Effector memory CD4-positive, alpha-beta T cell (primary cell): ENCODE results near the gene STAM2.
"Not testable (repeated sequence)": the region's sequence is repeated elsewhere in the genome, so short reads cannot be mapped to it uniquely, and the experiment has no call there.

Experiments used
- DNase-seq, 3 donors: peaks; one replicate each; pipeline ENCODE4 v3.0.0-alpha.2; 2020
- H3K27ac ChIP-seq: 2 replicates; pipeline ENCODE4 v1.7.0; 2013; ENCODE audit warnings: mild to moderate bottlenecking, low read length, moderate library complexity; ENCODE audit not compliant: insufficient read depth, poor library complexity, severe bottlenecking
- H3K27me3 ChIP-seq: replicated peaks from 2 replicates; pipeline ENCODE4 v1.7.0; 2013; ENCODE audit warnings: mild to moderate bottlenecking, low read length; ENCODE audit not compliant: insufficient read depth, control insufficient read depth, poor library complexity, severe bottlenecking
- H3K36me3 ChIP-seq: 2 replicates; pipeline ENCODE4 v1.7.0; 2013; ENCODE audit warnings: mild to moderate bottlenecking, low read length, moderate library complexity; ENCODE audit not compliant: control insufficient read depth, insufficient read depth
- H3K4me1 ChIP-seq: 2 replicates; pipeline ENCODE4 v1.7.0; 2013; ENCODE audit warnings: low read length, mild to moderate bottlenecking; ENCODE audit not compliant: control insufficient read depth, insufficient read depth, poor library complexity, severe bottlenecking
- H3K4me3 ChIP-seq: 2 replicates; pipeline ENCODE4 v1.7.0; 2013; ENCODE audit warnings: low read length, low read depth, mild to moderate bottlenecking; ENCODE audit not compliant: insufficient read depth, poor library complexity, severe bottlenecking
- H3K9me3 ChIP-seq: 2 replicates; pipeline ENCODE4 v1.7.0; 2013; ENCODE audit warnings: mild to moderate bottlenecking, low read length, moderate library complexity; ENCODE audit not compliant: control insufficient read depth

The STAM2 gene

DNA sequence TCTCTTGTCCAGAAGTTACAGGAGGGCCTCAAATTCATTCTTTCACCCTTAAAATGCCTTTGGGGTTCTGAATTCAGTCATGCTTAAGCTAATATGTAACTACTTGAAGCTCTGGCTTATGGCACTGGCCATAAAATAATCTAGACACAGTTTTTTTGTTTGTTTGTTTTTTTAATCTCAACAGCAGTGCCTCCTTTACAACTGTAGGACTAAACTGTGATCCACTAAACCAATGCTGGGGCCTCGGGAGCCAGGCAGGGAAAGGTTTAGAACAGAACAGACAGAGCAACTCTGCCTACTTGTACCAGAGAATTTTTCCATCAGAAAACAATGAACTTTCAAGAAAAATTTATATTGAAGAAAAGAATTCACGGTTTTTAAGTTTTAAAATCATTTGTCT, 1.7 kb downstream of the STAM2 start:
- DNase-seq = no peak
- no peak overlapping the region for H3K4me3 ChIP-seq
- no peak overlapping the region for H3K27ac ChIP-seq

DNA sequence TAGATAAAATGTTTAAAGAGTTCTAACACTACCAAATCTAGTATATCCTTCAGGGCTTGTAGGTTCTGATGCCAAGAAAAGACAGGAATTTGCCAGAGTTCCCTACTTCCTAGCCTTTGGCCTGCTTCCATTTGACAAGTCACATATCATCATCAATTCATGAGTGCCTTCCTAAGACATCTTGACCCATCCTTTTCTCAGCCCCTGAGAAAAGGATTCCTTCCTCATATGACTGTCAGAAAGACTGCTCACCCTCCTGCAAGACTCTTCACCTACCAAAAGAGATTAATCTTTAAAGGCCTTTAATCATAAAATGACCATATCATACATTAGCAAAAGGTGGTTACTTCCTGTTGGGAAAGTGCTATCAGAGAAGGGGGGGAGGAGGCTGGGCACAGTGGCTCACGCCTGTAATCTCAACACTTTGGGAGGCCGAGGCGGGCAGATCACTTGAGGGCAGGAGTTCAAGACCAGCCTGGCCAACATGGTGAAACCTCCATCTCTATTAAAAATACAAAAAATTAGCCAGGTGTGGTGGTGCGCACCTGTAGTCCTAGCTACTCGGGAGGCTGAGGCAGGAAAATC, 3.3 kb downstream of the STAM2 start:
- H3K9me3 ChIP-seq, H3K27me3 ChIP-seq, DNase-seq, H3K27ac ChIP-seq, H3K4me3 ChIP-seq, H3K36me3 ChIP-seq: not testable (repeated sequence)
- H3K4me1 ChIP-seq = peaks cover 18% of the 10 kb centered on the region

More for the DNA sequence above, 1.7 kb downstream of the STAM2 start:
- Histone ChIP-seq H3K4me1 (peaks cover 17% of the 10 kb centered on the region), H3K9me3 (no peaks in the 10 kb centered on the region), H3K36me3 (no peaks in the 10 kb centered on the region), H3K27me3 (no peaks in the 10 kb centered on the region)

DNA sequence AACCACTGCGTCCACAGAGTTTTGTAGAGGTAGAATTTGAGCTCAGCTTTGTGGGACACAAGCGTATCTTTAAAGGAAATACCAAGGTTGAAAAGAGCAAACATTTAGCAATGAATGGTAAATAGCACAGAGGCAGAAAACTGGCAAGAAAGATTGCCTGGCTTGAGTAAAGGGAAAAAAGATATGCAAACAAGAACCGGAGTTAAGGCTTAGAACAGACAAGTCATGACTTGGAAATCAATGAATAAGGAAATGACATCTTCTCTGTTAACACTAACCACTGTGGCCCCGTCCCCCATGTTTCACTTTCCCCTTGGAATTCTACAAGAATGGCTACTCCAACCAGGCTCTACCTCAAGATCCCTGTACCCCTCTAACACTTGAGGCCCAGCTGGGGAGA, 3.8 kb downstream of the STAM2 start:
- DNase-seq = no peak
- Histone ChIP-seq H3K36me3 (no peaks in the 10 kb centered on the region), H3K9me3 (no peaks in the 10 kb centered on the region), H3K4me1 (peaks cover 22% of the 10 kb centered on the region), H3K4me3 (no peak overlapping the region), H3K27me3 (no peaks in the 10 kb centered on the region), H3K27ac (no peak overlapping the region)

DNA sequence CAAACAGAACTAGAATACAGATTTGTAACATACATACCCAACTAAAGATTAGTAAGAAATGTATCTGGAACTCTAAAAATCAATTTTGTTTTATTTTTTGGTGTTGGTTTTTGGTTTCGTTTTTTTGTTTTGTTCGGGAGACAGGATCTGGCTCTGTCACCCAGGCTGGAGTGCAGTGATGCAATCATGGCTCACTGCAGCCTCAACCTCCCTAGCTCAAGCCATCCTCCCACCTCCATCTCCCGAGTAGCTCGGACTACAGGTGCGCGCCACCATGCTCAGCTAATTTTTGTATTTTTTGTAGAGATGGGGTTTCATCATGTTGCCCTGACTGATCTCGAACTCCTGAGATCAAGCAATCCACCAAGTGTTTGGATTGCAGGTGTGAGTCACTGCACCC, 6.4 kb downstream of the STAM2 start:
- not testable (repeated sequence) for DNase-seq, H3K27ac ChIP-seq

DNA sequence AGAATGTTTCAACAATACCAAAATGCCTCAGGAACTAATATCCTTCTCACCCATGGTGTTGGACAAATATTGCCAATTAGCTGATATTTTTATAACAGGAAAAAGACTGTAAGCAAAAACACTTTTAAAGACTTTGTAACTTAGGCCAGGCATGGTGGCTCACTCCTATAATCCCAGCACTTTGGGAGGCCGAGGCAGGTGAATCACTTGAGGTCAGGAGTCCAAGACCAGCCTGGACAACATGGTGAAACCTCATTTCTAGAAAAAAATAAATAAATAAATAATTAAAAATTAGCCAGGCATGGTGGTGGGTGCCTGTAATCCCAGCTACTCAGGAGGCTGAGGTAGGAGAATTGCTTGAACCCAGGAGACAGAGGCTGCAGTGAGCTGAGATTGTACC, 8.1 kb downstream of the STAM2 start:
- H3K27ac ChIP-seq, H3K27me3 ChIP-seq, DNase-seq, H3K4me1 ChIP-seq, H3K36me3 ChIP-seq, H3K4me3 ChIP-seq, H3K9me3 ChIP-seq: not testable (repeated sequence)

More for the DNA sequence above, 6.4 kb downstream of the STAM2 start:
- not testable (repeated sequence) for H3K27me3 ChIP-seq, H3K9me3 ChIP-seq, H3K36me3 ChIP-seq, H3K4me3 ChIP-seq
- H3K4me1 ChIP-seq = peaks cover 12% of the 10 kb centered on the region

DNA sequence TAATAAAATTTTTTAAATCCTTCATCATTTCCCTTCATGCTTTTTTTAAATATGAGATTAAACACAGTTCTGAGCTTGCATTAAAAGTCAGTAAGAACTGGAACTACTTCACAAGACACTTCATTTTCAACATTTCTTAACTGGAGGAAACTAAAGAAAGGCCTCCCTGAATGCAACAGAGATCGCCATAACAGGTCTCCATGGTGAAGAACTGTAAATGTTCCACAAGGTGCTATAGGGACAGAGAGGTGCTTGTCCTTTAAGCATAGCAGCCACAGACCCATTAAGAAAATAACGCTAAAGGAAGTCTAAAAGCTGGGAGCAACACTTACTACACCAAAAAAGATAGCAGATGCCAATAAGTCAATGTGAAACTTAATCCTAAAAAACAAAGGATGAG, 8.5 kb downstream of the STAM2 start:
- no peak for DNase-seq
- H3K4me3 ChIP-seq = no peak overlapping the region
- H3K27me3 ChIP-seq = no peaks in the 10 kb centered on the region
- H3K36me3 ChIP-seq = no peaks in the 10 kb centered on the region
- no peaks in the 10 kb centered on the region for H3K9me3 ChIP-seq
- no peak overlapping the region for H3K27ac ChIP-seq
- H3K4me1 ChIP-seq = peaks cover 5% of the 10 kb centered on the region

DNA sequence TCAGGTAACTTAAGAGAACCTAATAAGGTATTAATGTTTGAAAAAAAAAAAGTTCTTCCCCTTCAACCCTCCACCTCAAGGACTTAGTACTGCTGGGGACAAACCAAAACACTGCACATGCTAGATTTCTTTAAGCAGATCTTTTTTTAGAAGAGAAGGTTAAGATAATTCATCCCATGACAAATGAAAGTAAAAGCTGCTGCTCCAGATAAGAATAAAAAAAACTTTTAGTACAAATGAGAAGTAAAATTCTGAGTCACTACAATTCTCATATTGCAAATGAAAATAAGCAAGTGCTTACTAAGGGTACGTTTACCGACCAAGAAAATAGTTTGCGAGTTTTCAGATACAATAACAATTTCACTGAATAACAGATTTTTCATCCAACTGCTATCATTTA, 8.9 kb downstream of the STAM2 start:
- H3K36me3 ChIP-seq = no peaks in the 10 kb centered on the region
- H3K27ac ChIP-seq = no peak overlapping the region
- no peak overlapping the region for H3K4me3 ChIP-seq
- H3K9me3 ChIP-seq = no peaks in the 10 kb centered on the region
- H3K27me3 ChIP-seq = no peaks in the 10 kb centered on the region
- no peak for DNase-seq
- peaks cover 5% of the 10 kb centered on the region for H3K4me1 ChIP-seq

DNA sequence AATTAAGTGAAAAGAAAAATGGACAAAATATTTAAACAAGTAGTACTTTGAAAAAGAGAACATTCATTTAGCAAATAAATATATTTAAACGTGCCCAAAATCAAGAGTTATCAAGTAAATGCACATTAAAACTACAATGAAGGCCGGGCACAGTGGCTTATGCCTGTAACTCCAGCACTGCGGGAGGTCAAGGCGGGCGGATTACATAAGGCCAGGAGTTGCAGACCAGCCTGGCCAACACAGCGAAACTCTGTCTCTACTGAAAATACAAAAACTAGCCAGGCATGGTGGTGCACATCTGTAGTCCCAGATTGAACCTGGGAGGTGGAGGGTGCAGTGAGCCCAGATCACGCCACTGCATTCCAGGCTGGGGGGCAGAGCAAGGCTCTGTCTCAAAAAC, 9.8 kb downstream of the STAM2 start:
- H3K27ac ChIP-seq = no peak overlapping the region
- no peaks in the 10 kb centered on the region for H3K36me3 ChIP-seq
- DNase-seq = no peak
- peaks cover 5% of the 10 kb centered on the region for H3K4me1 ChIP-seq
- no peaks in the 10 kb centered on the region for H3K27me3 ChIP-seq
- H3K4me3 ChIP-seq = no peak overlapping the region
- no peaks in the 10 kb centered on the region for H3K9me3 ChIP-seq

DNA sequence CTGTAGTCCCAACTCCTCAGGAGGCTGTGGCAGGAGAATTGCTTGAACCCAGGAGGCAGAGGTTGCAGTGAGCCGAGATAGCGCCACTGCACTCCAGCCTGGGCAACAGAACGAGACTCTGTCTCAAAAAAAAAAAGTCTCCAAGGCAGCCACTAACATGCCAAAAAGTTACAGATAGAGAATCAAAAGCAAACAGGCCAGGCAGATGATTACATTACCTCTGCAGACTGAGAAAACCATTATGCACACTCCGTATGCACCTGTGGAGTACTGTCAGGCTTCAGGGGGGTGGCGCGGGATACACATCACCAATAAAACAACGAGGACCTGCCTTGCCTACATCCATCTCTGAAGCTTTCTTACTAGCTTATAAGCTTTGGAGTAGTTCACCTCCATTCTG, 10.3 kb downstream of the STAM2 start:
- no peaks in the 10 kb centered on the region for H3K27me3 ChIP-seq
- no peaks in the 10 kb centered on the region for H3K9me3 ChIP-seq
- H3K27ac ChIP-seq = no peak overlapping the region
- no peaks in the 10 kb centered on the region for H3K36me3 ChIP-seq
- DNase-seq = no peak
- H3K4me3 ChIP-seq = no peak overlapping the region
- H3K4me1 ChIP-seq = peaks cover 5% of the 10 kb centered on the region

DNA sequence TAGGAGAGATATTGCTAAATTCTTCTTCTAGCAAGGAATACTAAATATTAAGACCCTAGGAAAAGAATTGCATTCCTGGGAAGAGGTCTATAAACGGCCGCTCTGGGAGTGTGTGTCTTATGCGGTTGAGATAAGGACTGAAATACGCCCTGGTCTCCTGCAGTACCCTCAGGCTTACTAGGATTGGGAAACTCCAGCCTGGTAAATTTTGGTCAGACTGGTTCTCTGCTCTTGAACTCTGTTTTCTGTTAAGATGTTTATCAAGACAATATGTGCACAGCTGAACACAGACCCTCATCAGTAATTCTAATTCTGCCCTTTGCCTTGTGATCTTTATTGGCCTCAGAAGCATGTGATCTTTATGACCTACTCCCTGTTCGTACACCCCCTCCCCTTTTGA, 11.9 kb downstream of the STAM2 start:
- H3K27ac ChIP-seq, H3K27me3 ChIP-seq, DNase-seq, H3K36me3 ChIP-seq, H3K4me3 ChIP-seq, H3K9me3 ChIP-seq, H3K4me1 ChIP-seq: not testable (repeated sequence)

DNA sequence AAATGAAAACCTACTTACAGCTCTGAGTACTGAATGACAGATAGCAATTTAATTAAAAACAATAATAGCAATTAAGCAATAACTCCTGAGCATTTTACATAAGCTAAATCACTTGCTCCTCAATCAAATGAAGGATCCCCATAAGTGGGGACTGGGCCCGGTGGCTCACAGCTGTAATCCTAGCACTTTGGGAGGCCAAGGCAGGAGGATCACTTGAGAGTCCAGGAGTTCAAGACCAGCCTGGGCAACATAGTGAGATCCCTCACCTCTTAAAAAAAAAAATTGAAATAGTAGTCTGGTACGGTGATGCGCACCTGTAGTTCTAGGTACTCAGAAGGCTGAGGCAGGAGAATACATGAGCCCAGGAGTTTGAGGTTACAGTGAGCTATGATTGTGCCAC, 13.4 kb downstream of the STAM2 start:
- H3K9me3 ChIP-seq = no peaks in the 10 kb centered on the region
- H3K27ac ChIP-seq = no peak overlapping the region
- H3K4me3 ChIP-seq = no peak overlapping the region
- no peaks in the 10 kb centered on the region for H3K36me3 ChIP-seq
- no peak for DNase-seq
- peaks cover 2% of the 10 kb centered on the region for H3K4me1 ChIP-seq
- H3K27me3 ChIP-seq = no peaks in the 10 kb centered on the region
